Keratinocyte (primary cell): ENCODE results near the gene SAMD4B. TPM values are rescaled to one million over a fixed set of nuclear protein-coding genes. Genes with fewer than 3 reads are reported as not detected.
A peak's percentile ranks its signal among the peaks of the same experiment; 100 is the strongest.

Experiments used
- DNase-seq: peaks from one replicate; pipeline ENCODE4 v3.0.0-alpha.2; 2011; ENCODE audit warnings: low read depth, missing footprints, low spot score
- FAIRE-seq: peaks from 2 replicates; lab custom pipeline; 2011; peaks lifted over from hg19 to GRCh38; lab: Jason Lieb, UNC
- H2AFZ ChIP-seq: 2 replicates; pipeline ENCODE4 v1.6.0; 2012; ENCODE audit warnings: low read length, control low read depth, inconsistent platforms; ENCODE audit not compliant: control insufficient read depth
- H3K27ac ChIP-seq: 2 replicates; pipeline ENCODE4 v1.5.1; 2011; ENCODE audit warnings: low read length; ENCODE audit not compliant: control insufficient read depth, insufficient read depth
- H3K27me3 ChIP-seq: 3 replicates; pipeline ENCODE4 v1.6.0; 2011; ENCODE audit warnings: low read length; ENCODE audit not compliant: control insufficient read depth, insufficient read depth; ENCODE audit errors: extremely low read depth
- H3K36me3 ChIP-seq, 2 experiments: 2 replicates in 1 of 2; 3 replicates in 1 of 2; pipeline ENCODE4 v1.5.1; 2011; ENCODE audit warnings: low read length in 2 of 2, mild to moderate bottlenecking in 1 of 2; ENCODE audit not compliant: control insufficient read depth in 2 of 2, insufficient read depth in 2 of 2; ENCODE audit errors: extremely low read depth in 1 of 2
- H3K4me1 ChIP-seq: 3 replicates; pipeline ENCODE4 v1.5.1; 2011; ENCODE audit warnings: low read length; ENCODE audit not compliant: control insufficient read depth, insufficient read depth; ENCODE audit errors: extremely low read depth
- H3K4me2 ChIP-seq: 3 replicates; pipeline ENCODE4 v1.6.0; 2011; ENCODE audit warnings: low read depth, low read length; ENCODE audit not compliant: control insufficient read depth, insufficient read depth; ENCODE audit errors: extremely low read depth
- H3K4me3 ChIP-seq, 3 experiments: fragments of 200-600 bp in 1 of 3; sonication (generic) in 1 of 3; 2 replicates in 2 of 3; 3 replicates in 1 of 3; pipeline ENCODE4 v1.5.1; 2011 to 2016; ENCODE audit warnings: low read length in 3 of 3, mild to moderate bottlenecking in 3 of 3, control low read depth in 2 of 3, inconsistent platforms in 1 of 3, low read depth in 1 of 3, mixed read lengths in 1 of 3, mixed run types in 1 of 3, moderate library complexity in 1 of 3; ENCODE audit not compliant: control insufficient read depth in 2 of 3, insufficient read depth in 2 of 3; ENCODE audit errors: extremely low read depth in 1 of 3
- H3K79me2 ChIP-seq: 2 replicates; pipeline ENCODE4 v1.6.0; 2012; ENCODE audit warnings: low read length; ENCODE audit not compliant: control insufficient read depth, insufficient read depth
- H3K9ac ChIP-seq: 3 replicates; pipeline ENCODE4 v1.6.0; 2011; ENCODE audit warnings: low read length; ENCODE audit not compliant: control insufficient read depth, insufficient read depth; ENCODE audit errors: extremely low read depth
- H3K9me1 ChIP-seq: 3 replicates; pipeline ENCODE4 v1.6.0; 2011; ENCODE audit warnings: low read length; ENCODE audit not compliant: control insufficient read depth, insufficient read depth; ENCODE audit errors: extremely low read depth
- H3K9me3 ChIP-seq: 2 replicates; pipeline ENCODE4 v1.5.1; 2012; ENCODE audit warnings: low read depth, low read length; ENCODE audit not compliant: control insufficient read depth
- H4K20me1 ChIP-seq: 3 replicates; pipeline ENCODE4 v1.6.0; 2011; ENCODE audit warnings: low read length; ENCODE audit not compliant: control insufficient read depth, insufficient read depth; ENCODE audit errors: extremely low read depth
- EZH2 ChIP-seq: IDR thresholded peaks from one replicate; pipeline ENCODE4 v1.6.1; 2012; ENCODE audit warnings: inconsistent platforms, mild to moderate bottlenecking, low read length, moderate library complexity
- dilution Hi-C: fragments of 300-500 bp; cut with MboI; formaldehyde crosslinking; loops from one replicate; pipeline ENCODE4 v1.7.0; 2020; ENCODE audit warnings: low sequenced_read_pairs; ENCODE audit not compliant: extremely low pct_ligation_motif_present
- polyA plus RNA-seq, 5 experiments: library from polyadenylated mRNA; depleted of rRNA in 3 of 5; stranded (reverse) in 3 of 5; stranded (forward) in 1 of 5; unstranded in 1 of 5; fragments of >200 nt; gene quantifications; 1 replicate in 1 of 5; 2 replicates in 3 of 5; 3 replicates in 1 of 5; pipeline versions ENCODE4 v1.2.1 to v1.2.3, GENCODE V29; 2011 to 2012; ENCODE audit warnings: missing spikeins in 2 of 5, low read depth in 1 of 5, low replicate concordance in 1 of 5
- TF ChIP-seq, protein P1 (sequence below), 3 experiments: IDR thresholded peaks in 1 of 3; conservative IDR thresholded peaks in 1 of 3; optimal IDR thresholded peaks in 1 of 3; 2 replicates in 2 of 3; 3 replicates in 1 of 3; pipeline versions ENCODE3 to v1.5.1; 2011; ENCODE audit warnings: low read length in 3 of 3, mild to moderate bottlenecking in 3 of 3, moderate library complexity in 2 of 3, control low read depth in 1 of 3, inconsistent platforms in 1 of 3; ENCODE audit not compliant: insufficient read depth in 2 of 3; ENCODE audit errors: extremely low read depth in 1 of 3

Gene SAMD4B
- polyA plus RNA-seq, 1 donor (not counting 4 experiments of a cell fraction or from before 2014, with no cell fraction given), result 20.9 TPM

DNA sequence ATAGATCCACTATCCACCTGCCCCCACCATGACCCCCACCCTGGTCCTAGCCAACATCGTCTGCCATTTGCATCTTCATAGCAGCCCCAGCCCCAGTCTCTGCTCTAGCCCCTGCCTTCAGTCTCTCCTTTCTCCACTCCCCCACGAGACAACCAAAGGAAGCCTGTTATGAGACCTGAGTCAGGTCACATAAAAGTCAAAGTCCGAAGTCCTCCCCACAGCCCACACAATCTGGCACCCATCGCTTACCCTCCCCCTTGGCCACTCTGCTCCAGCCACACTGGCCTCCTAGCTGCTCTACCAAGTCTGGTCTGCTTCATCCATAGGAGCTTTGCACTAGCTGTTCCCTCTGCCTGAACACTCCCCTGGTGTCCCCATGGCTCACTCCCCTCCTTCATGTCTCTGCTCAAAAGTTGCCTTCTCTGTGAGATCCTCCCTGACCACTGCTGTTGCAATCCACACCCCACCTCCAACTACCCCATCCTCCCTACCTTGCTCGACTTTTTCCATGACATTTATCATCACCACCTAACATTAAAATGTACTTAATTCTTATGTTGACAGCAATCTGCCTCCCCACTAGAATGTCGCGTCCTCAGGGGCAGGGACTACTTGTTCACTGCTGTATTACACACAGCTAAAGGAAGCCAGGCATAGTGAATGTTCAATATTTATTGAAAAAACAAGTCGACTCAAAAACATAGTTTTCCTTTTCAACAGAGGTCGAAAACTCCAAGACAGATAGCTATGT, 69.0 kb downstream of the SAMD4B start:
- Histone ChIP-seq H3K9me1 (no peaks in the 10 kb centered on the region), H3K4me2 (peak overlapping the region; percentile 65), H3K4me3 (peak overlapping the region in 2 of 3 experiments; percentile 11 to 50), H3K4me1 (peaks cover 21% of the 10 kb centered on the region), H2AFZ (no peak overlapping the region), H3K9me3 (no peaks in the 10 kb centered on the region), H3K9ac (peak overlapping the region; percentile 93), H3K36me3 (peaks cover 8 to 18% of the 10 kb centered on the region in 2 experiments), H3K27me3 (no peaks in the 10 kb centered on the region), H4K20me1 (peaks cover 4% of the 10 kb centered on the region), H3K27ac (peak overlapping the region; percentile 88), H3K79me2 (peaks cover 24% of the 10 kb centered on the region)
- TF ChIP-seq, protein P1, sequence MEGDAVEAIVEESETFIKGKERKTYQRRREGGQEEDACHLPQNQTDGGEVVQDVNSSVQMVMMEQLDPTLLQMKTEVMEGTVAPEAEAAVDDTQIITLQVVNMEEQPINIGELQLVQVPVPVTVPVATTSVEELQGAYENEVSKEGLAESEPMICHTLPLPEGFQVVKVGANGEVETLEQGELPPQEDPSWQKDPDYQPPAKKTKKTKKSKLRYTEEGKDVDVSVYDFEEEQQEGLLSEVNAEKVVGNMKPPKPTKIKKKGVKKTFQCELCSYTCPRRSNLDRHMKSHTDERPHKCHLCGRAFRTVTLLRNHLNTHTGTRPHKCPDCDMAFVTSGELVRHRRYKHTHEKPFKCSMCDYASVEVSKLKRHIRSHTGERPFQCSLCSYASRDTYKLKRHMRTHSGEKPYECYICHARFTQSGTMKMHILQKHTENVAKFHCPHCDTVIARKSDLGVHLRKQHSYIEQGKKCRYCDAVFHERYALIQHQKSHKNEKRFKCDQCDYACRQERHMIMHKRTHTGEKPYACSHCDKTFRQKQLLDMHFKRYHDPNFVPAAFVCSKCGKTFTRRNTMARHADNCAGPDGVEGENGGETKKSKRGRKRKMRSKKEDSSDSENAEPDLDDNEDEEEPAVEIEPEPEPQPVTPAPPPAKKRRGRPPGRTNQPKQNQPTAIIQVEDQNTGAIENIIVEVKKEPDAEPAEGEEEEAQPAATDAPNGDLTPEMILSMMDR (optimal IDR thresholded peaks at IDR 0.05 in 1 of 3, IDR thresholded peaks at IDR 0.05 in 1 of 3, conservative IDR thresholded peaks at IDR 0.05 in 1 of 3; ENCODE audit: extremely low read depth in 1 of 3, insufficient read depth in 2 of 3, low read length in 3 of 3), result no peak
- no peak for TF ChIP-seq EZH2
- DNase-seq, result no peak
- dilution Hi-C loops, result no loop called here
- FAIRE-seq, result no peak

DNA sequence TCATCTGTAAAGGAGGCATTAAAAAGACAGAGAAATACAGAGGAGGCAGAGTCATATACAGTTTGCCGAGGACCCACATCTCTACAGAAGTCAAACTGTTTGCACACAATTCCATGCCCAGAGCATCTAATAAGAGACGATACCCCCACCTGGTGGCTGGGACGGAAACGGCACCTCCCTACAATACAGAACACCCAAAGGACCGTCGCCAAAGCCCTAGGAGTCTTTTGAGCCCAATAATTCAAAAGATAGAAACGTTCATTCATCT, 69.5 kb downstream of the SAMD4B start:
- Histone ChIP-seq H3K27me3 (no peaks in the 10 kb centered on the region), H3K4me1 (peaks cover 20% of the 10 kb centered on the region), H3K27ac (peak overlapping the region; percentile 88), H4K20me1 (peaks cover 4% of the 10 kb centered on the region), H3K36me3 (peaks cover 8 to 18% of the 10 kb centered on the region in 2 experiments), H2AFZ (no peak overlapping the region), H3K79me2 (peaks cover 23% of the 10 kb centered on the region), H3K9me3 (no peaks in the 10 kb centered on the region), H3K4me2 (peak overlapping the region; percentile 65), H3K4me3 (peak overlapping the region in 2 of 3 experiments; percentile 11 to 50), H3K9ac (peak overlapping the region; percentile 93), H3K9me1 (no peaks in the 10 kb centered on the region)
- dilution Hi-C loops, result no loop called here
- FAIRE-seq, result peak; percentile 71
- DNase-seq, result no peak
- TF ChIP-seq EZH2, result no peak
- TF ChIP-seq, protein P1 (optimal IDR thresholded peaks at IDR 0.05 in 1 of 3, IDR thresholded peaks at IDR 0.05 in 1 of 3, conservative IDR thresholded peaks at IDR 0.05 in 1 of 3; ENCODE audit: extremely low read depth in 1 of 3, insufficient read depth in 2 of 3, low read length in 3 of 3), result peak; percentile 79 to 94 (median 93)
